Activated B cell treated with CpG ODN at 0.5 μM for 24 hours (primary cell): ENCODE data around the gene COPB1. TPM values are rescaled to one million over a fixed set of nuclear protein-coding genes. Genes with fewer than 3 reads are reported as not detected.

ENCODE experiments used
- ATAC-seq: fragments of 200-7000 bp; cut with Tn5 transposase; one replicate; pipeline ENCODE4 v1.10.0; 2021; ENCODE audit warnings: low read depth, mild to moderate bottlenecking, moderate library complexity
- CTCF ChIA-PET: fragments of 350-600 bp; sonication (Branson Sonifier 250); formaldehyde crosslinking; loops from one replicate; lab custom pipeline; 2021; ENCODE audit warnings: antibody characterized with exemption; lab: Charles Lee
- POLR2A ChIA-PET: fragments of 350-600 bp; sonication (Branson Sonifier 250); formaldehyde crosslinking; loops from one replicate; lab custom pipeline; 2021; ENCODE audit warnings: antibody characterized with exemption; lab: Charles Lee
- DNase-seq: peaks from one replicate; pipeline ENCODE4 v3.0.0; 2022
- H3K27ac Mint-ChIP-seq: one replicate; pipeline ENCODE4 v1.8.0; 2020; ENCODE audit warnings: mixed read lengths
- H3K27me3 Mint-ChIP-seq: one replicate; pipeline ENCODE4 v1.8.0; 2021; ENCODE audit warnings: mixed read lengths
- H3K36me3 Mint-ChIP-seq: one replicate; pipeline ENCODE4 v1.8.0; 2021; ENCODE audit warnings: low read depth, mixed read lengths
- H3K4me1 Mint-ChIP-seq: one replicate; pipeline ENCODE4 v1.8.0; 2021; ENCODE audit warnings: mixed read lengths
- H3K4me3 Mint-ChIP-seq: one replicate; pipeline ENCODE4 v1.8.0; 2020; ENCODE audit warnings: mild to moderate bottlenecking, mixed read lengths
- H3K9me3 Mint-ChIP-seq: one replicate; pipeline ENCODE4 v1.8.0; 2020; ENCODE audit warnings: mixed read lengths
- intact Hi-C: fragments of 100-400 bp; cut with micrococcal nuclease; formaldehyde crosslinking; loops from one replicate; pipeline ENCODE4 v1.15.1; 2024
- total RNA-seq: library from RNA; stranded (reverse); gene quantifications from 2 replicates; pipeline ENCODE4 v1.2.3, GENCODE V29; 2022
- TF ChIP-seq, protein P1 (sequence below): fragments of 200-600 bp; IDR thresholded peaks from one replicate; pipeline ENCODE4 v1.8.0; 2022; ENCODE audit warnings: antibody characterized with exemption, mild to moderate bottlenecking

Gene COPB1
- total RNA-seq, 1 donor from 2014 or later: 90.1 TPM

DNA sequence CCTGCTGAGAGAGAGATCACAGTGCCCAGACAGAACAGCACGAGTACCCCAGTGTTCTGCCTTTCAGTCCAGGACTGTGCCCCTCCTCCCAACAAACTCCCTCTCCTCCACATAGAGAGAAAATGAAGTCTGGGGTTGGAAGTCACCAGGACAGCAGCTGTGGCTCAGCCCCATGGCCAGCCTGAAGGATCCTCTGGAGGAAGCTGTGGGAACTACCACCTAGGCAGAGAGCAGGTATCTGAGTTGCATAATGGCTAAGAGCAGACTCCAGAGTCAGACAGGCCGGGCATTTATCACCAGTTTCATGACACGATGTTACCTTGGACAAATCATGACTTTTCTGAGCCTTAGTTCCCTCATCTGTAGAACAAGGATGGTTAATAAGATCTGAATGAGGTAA lies 79.4 kb downstream of the COPB1 start:
- Mint-ChIP-seq H3K4me1 (peaks cover 6% of the 10 kb centered on the region), H3K4me3 (no peak overlapping the region), H3K9me3 (no peaks in the 10 kb centered on the region), H3K27me3 (no peaks in the 10 kb centered on the region), H3K36me3 (no peaks in the 10 kb centered on the region), H3K27ac (no peak overlapping the region)
- ATAC-seq (no peak), DNase-seq (no peak)
- intact Hi-C loops: no loop called here
- CTCF ChIA-PET: interaction anchor here (1.4 to 5.1 kb wide), 4 partner anchors 34 to 118 kb away, joined by 3 to 69 read pairs (median 14); no protein-coding TSS in a partner anchor
- POLR2A ChIA-PET: no interaction called here
- TF ChIP-seq, protein P1, sequence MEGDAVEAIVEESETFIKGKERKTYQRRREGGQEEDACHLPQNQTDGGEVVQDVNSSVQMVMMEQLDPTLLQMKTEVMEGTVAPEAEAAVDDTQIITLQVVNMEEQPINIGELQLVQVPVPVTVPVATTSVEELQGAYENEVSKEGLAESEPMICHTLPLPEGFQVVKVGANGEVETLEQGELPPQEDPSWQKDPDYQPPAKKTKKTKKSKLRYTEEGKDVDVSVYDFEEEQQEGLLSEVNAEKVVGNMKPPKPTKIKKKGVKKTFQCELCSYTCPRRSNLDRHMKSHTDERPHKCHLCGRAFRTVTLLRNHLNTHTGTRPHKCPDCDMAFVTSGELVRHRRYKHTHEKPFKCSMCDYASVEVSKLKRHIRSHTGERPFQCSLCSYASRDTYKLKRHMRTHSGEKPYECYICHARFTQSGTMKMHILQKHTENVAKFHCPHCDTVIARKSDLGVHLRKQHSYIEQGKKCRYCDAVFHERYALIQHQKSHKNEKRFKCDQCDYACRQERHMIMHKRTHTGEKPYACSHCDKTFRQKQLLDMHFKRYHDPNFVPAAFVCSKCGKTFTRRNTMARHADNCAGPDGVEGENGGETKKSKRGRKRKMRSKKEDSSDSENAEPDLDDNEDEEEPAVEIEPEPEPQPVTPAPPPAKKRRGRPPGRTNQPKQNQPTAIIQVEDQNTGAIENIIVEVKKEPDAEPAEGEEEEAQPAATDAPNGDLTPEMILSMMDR: no peak

DNA sequence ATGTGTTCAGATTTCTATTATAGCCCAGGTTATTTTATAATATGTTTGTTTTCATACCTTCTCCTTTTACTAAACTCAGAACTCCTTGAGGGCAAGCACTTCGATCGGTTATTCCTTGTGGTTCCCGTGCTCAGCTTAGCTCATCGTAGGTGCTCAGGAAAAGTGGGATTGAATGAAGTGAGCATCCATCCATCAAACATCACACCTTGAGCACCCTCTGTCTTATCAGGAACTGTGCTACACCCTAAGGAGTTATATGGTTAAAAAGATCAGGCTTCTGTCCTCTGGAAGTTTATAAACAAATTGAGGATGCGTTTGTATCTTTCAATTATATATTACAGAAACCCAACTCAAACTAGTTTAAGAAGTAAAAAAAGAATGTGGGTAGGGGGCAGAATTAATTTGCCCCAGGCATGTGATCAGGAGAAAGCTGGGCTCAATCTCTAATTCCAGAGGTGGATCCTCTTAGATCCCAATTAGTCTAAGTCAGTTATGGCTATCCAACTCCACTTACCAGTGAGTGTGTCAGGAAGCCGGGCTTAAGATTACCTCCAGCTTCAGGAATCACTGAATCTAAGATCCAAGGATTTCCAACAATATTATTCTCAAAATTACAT lies 80.7 kb downstream of the COPB1 start:
- intact Hi-C loops: loop anchor here (1.0 kb wide), 1 partner anchor 119 kb away; no protein-coding TSS in a partner anchor
- ChIA-PET POLR2A (interaction anchor here (0.7 kb wide), 1 partner anchor 31 kb away, joined by 6 read pairs; no protein-coding TSS in a partner anchor), CTCF (interaction anchor here (0.7 to 5.1 kb wide), 10 partner anchors 36 to 169 kb away, joined by 3 to 69 read pairs (median 4); no protein-coding TSS in a partner anchor)
- TF ChIP-seq, protein P1: no peak
- DNase-seq (no peak), ATAC-seq (no peak)
- Mint-ChIP-seq H3K27ac (no peak overlapping the region), H3K9me3 (no peaks in the 10 kb centered on the region), H3K36me3 (no peaks in the 10 kb centered on the region), H3K27me3 (no peaks in the 10 kb centered on the region), H3K4me3 (no peak overlapping the region), H3K4me1 (peaks cover 16% of the 10 kb centered on the region)

DNA sequence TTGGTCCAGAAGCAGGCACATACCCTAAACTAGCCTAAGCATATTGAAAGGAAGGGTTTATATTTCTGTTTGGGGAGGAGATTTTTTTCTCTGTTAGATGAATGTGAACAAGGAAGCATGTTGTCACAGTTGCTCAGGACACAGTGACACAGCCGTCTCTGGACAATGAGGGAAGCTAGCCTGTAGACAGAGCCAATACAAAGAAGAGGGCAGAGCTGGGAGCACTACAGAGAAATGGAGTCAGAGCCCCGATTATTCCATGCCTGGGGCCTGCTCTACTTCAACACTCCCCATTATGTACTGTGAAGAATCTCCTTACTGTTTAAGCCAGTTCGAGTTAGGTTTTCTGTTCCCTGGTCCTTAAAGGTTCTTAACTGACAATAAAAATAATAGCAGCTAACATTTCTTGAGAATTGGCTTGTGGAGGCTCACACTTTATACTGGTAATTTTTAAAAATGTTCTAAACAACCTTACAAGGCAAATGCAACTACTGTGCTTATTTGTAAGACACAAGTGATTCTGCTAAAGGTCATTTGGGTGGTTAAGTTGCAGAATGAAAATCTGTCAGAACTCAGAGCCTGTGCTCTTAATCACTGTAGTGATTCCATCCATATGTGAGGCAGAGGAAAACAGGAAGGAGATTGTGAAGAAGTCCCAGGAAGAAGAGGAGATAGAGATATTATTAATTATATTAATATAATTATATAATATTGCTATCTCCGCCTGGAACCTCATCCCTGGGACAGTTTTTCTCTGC lies 81.8 kb downstream of the COPB1 start:
- TF ChIP-seq, protein P1: no peak
- intact Hi-C loops: loop anchor here (2.0 kb wide), 1 partner anchor 13 kb away; no protein-coding TSS in a partner anchor
- Mint-ChIP-seq H3K4me3 (no peak overlapping the region), H3K4me1 (peaks cover 20% of the 10 kb centered on the region), H3K9me3 (no peaks in the 10 kb centered on the region), H3K27me3 (no peaks in the 10 kb centered on the region), H3K36me3 (no peaks in the 10 kb centered on the region), H3K27ac (no peak overlapping the region)
- DNase-seq (no peak), ATAC-seq (no peak)
- ChIA-PET POLR2A (interaction anchor here (0.7 kb wide), 1 partner anchor 32 kb away, joined by 6 read pairs; no protein-coding TSS in a partner anchor), CTCF (interaction anchor here (0.7 to 5.1 kb wide), 9 partner anchors 34 to 168 kb away, joined by 3 to 69 read pairs (median 5); no protein-coding TSS in a partner anchor)

DNA sequence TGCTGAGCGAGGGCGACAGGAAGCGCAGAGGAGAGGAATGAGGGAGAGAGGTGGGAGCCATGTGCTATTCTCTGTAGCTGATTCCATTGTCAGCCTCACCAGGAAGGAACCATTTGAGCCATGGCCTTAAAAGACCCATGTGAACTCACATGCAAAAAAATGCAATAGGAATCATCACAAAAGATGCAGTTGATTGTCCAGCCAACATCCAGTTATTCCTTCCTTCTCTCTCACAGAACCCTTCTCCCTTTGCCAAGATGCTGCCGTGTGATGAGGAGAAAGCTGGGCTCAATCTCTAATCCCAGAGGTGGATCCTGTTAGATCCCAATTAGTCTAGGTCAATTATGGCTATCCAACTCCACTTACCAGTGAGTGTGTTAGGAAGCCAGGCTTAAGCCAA lies 82.4 kb downstream of the COPB1 start:
- Mint-ChIP-seq H3K9me3 (no peaks in the 10 kb centered on the region), H3K27me3 (no peaks in the 10 kb centered on the region), H3K27ac (peak overlapping the region; percentile 33), H3K4me1 (peaks cover 20% of the 10 kb centered on the region), H3K4me3 (no peak overlapping the region), H3K36me3 (no peaks in the 10 kb centered on the region)
- intact Hi-C loops: loop anchor here (2.0 kb wide), 1 partner anchor 14 kb away; no protein-coding TSS in a partner anchor
- TF ChIP-seq, protein P1: no peak
- ATAC-seq (no peak), DNase-seq (no peak)
- CTCF ChIA-PET: interaction anchor here (1.9 to 5.1 kb wide), 5 partner anchors 34 to 115 kb away, joined by 5 to 69 read pairs (median 7); no protein-coding TSS in a partner anchor
- POLR2A ChIA-PET: no interaction called here
